ENCODE results near the gene SH2D4B. TPM values are rescaled to one million over a fixed set of nuclear protein-coding genes. Genes with fewer than 3 reads are reported as not detected.
"Not testable (repeated sequence)": the region's sequence is repeated elsewhere in the genome, so short reads cannot be mapped to it uniquely, and the experiment has no call there.

The SH2D4B gene
- total RNA-seq, 1 donor from 2014 or later: not detected

DNA sequence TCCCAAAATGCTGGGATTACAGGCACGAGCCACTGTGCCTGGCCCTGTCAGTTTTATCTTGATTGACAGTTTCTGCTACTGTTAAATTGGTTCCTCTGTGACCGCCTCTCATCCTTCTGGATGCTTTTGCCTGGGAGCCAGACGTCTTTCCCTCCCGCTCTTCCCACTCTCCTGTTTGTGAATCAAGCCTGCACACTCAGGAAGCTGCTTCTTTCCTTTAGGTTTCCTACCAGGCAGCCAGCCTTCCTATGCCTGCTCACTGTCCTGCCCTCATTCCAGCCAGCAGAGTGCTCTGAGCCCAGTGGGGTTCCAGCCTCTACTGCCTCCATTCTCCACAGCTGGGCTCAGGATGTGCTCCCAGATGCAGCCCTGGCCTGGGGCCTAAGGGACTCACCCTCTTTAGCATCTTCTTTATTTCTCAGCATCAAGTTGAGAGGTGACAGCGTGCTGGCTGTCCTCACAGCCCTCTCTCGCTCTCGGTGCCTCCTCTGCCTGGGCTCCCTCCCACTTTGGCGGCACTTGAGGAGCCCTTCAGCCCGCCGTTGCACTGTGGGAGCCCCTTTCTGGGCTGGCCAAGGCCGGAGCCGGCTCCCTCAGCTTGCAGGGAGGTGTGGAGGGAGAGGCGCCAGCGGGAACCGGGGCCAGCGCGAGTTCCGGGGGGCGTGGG is 5.1 kb downstream of the SH2D4B start:
- no peak for DNase-seq (ENCODE audit: low read depth, low spot score)

- not testable (repeated sequence) for DNase-seq (ENCODE audit: low read depth, low spot score)
Measured at GRCh38 chr10:80543319-80543672, 5.6 kb downstream of the SH2D4B start.

DNA sequence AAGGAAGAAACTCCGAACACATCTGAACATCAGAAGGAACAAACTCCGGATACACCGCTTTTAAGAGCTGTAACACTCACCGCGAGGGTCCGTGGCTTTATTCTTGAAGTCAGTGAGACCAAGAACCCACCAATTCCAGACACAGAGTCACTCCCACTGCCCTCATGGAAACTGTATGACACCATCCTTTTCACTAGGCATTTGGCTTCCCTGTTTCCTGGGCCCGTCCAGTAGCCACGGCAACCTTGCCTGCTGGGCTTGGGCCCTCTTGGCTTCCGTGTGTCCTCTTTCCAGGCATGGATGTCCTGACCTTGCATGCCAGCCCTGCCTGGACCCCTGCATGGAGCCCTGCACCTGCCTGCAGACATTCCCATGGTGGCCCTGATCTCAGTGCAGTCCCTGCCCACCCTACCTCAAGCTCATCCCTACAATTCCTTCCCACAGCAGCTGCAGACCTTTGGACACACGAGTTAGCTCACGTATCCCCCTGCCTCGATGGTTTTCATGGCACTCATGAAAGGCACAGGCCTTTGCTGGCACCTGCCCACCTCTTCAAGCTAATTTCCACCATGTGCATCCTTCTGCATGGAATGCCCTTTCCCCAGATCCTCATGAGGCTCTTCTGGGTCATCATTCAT is 6.7 kb downstream of the SH2D4B start:
- DNase-seq (ENCODE audit: low read depth, low spot score): no peak

DNA sequence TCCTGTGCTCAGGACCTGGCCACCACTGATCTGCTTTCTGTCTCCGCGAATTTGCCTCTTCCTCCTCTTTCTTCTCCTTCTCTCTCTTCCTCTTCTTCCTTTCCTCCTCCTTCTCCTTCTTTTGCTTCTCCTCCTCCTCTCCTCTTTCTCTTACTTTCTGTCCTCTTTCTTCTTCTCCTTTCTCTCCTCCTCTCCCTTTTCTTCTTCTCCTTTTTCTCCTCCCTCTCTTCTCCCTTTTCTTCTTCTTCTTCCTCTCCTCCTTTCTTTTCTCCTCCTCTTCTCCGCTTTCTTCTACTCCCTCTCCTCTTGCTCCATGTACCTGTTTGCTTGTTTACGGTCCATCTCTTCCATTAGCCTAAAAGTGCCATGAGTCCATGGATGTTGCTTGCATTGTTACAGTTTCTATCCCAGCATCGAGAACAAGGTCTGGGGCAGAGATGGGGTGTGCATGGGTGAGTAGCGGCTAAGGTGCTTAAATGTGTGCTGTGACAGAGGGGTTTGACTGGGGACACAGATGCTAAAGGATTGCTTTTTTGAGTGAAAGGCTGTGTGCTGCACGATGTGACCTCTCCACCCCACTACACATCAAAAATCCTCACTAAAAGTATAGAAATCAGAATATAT is 7.7 kb downstream of the SH2D4B start:
- no peak for DNase-seq (ENCODE audit: low read depth, low spot score)

- DNase-seq (ENCODE audit: low read depth, low spot score): no peak
Measured at GRCh38 chr10:80552151-80552646, 14.5 kb downstream of the SH2D4B start.

- DNase-seq (ENCODE audit: low read depth, low spot score): no peak
Measured at GRCh38 chr10:80553436-80553835, 15.7 kb downstream of the SH2D4B start.

DNA sequence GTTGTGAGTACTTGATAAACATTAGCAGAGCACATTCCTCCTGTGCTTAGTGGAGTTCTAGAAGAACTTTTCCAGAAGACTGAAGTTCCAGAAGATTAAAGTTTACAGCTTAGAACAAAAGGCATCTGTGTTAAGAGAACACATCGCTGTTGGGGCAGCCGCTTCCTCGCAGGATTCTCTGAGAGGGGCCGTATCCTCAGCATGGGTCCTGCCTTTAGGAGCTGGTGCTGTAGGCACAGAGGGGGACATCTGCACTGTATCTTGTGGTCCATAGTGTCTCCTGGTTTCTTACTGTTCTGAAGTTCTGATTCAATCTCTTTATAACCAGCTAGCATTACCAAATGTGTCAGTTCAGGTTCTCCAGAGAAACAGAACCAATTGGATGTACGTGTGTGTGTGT is 16.3 kb downstream of the SH2D4B start:
- no peak for DNase-seq (ENCODE audit: low read depth, low spot score)

DNA sequence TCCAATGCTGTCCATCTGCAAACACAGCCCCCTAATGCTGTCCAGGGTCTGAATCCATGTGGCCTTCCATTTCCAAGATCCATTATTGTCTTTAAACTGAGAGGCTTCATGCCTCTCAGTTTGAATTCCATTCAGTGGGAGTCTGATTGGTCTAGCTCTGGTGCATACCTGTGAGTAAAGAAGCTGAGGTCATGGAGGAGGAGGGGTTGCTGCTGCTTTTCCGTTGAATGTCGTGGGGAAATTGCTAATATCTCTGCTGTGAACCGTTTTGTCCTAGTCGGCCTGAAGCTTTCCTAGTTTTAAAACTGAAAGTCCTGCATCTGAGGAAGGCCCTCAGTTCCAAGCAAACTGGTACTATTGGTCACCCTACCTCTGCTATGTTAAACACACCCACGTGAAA is 17.7 kb downstream of the SH2D4B start:
- DNase-seq (ENCODE audit: low read depth, low spot score): no peak

GRCh38 chr10:80561950-80562349 is 24.2 kb downstream of the SH2D4B start:
- DNase-seq (ENCODE audit: low read depth, low spot score): no peak

DNA sequence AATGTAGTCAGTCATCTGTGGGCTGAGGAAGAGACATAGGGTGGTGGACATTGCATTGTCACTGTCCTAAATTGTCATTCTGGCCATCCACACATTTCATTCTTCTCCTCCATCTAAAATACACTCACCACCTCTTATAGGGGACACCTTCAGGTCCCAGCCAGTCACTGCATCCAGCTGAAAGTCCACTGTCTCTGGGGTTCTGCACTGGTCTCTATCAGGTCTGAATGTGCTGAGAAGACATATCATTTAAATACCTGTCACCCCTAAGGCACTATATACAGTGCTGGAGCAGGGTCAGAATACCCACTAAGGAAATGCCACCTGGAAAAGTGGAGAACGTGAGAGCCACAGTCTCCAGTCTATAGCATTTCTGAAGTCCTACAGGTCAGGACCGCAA is 29.6 kb downstream of the SH2D4B start:
- DNase-seq (ENCODE audit: low read depth, low spot score): no peak

DNA sequence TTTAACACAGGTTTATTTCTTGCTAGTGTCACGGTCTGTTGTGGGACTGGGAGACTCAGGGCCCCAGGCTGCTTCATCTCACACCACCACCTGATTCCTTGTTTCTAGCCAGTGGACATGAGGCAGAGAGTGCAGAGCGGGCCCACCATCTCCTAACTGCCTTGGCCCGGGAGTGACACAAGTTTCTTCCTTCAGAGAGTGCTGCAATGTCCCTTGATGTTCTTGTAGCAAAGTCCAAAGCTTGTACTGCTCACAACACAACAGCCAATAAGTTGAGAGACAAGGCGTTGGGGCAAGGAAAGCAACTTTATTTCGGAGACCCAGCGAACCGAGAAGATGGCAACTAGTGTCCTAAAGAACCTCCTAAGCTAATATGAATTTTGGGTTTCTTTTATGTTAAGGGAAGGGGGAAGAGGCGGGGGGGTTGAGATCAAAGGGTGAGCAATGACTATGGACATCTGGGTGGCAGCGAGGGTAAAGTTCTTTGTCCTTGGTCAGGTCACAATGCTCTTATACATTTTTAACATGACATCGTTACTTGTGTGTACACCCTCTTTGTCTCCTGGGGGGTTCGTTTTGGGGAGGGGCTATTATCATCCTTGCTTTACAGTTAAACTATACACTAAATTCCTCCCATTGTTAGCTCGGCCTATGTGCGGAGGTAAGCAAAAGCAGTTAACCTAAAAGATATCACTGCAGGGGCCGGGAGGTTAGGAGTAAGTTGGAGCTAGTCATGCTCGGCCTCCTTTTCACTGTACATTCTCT is 31.6 kb downstream of the SH2D4B start:
- no peak for DNase-seq (ENCODE audit: low read depth, low spot score)

DNA sequence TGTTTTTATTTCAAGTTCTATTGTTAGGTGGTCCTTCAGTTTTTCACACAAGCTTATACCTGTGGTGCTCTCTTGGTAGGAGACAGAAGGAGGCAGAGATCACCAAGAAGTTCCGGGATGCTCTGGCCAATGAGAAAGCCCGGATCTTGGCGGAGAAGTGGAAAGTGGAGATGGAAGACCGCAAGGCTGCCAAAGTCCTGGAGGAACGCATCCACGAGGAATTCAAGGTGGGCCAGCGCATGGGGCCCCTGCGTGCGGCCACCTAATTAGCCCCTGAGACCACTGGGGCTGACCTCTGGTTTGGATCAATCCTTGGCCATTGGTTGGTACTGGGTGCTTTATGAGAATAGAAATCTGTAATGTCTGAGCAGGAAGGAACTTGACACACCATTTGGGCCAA is 33.6 kb downstream of the SH2D4B start:
- no peak for DNase-seq (ENCODE audit: low read depth, low spot score)

GRCh38 chr10:80579181-80579763 is 41.6 kb downstream of the SH2D4B start:
- DNase-seq (ENCODE audit: low read depth, low spot score): no peak

DNA sequence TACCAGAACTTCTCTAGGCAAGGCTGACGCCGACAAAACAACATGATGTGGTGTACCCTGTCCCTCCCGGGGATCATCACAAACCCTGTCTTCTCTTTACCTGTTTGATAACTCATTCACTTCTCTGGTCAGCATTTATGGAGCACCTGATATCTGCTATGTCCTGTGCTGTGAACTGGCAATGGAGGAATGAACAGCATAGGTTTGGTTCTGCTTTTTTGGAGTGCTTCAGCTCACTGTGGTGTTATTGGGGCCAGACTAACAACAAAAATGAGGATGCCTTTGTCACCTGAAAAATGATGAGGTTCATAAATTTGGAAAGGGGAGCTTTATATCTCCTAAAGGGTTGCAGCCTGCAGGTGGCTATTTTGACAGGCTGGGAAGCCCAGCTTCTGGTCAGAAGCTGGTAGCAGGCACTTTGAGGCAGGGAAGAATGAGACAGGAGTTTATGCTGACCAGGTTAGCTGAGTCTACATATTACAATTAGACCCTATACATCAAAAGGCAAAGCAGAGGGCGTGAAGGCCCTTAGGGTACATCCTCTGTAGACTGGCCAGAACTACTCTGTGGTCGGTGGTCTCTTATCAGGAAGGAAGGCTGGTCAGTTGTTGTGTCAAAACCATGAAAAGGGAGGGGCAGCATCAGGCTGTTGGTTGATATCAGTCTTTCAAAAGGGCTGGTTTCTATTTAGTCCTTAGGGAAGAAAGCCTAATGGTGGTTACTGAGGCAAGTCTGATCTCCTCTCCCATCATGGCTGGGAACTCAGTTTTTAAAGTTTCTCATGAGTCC is 42.3 kb downstream of the SH2D4B start:
- no peak for DNase-seq (ENCODE audit: low read depth, low spot score)

- DNase-seq (ENCODE audit: low read depth, low spot score): no peak
Measured at GRCh38 chr10:80580638-80581468, 43.2 kb downstream of the SH2D4B start.

GRCh38 chr10:80581469-80581835 is 43.8 kb downstream of the SH2D4B start:
- DNase-seq (ENCODE audit: low read depth, low spot score): no peak

- no peak for DNase-seq (ENCODE audit: low read depth, low spot score)
Measured at GRCh38 chr10:80582286-80582960, 44.7 kb downstream of the SH2D4B start.

DNA sequence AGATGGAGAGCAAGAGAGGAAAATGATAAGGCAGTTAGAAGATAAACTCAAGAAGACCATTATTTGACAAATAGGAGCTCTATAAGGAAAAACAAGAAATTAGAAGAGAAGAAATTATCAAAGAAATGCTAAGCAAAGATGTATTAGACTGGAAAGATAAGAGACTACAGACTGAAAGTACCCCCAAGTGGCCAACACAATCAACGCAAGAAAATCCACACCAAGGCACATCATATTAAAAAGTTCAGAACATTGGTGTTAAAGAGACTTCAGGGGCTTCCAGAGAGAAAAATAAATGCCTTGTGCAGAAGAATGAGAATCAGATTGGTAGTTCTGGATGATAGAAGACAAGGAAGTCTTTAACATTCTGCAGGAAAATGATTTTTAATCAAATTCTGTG is 46.0 kb downstream of the SH2D4B start:
- no peak for DNase-seq (ENCODE audit: low read depth, low spot score)

DNA sequence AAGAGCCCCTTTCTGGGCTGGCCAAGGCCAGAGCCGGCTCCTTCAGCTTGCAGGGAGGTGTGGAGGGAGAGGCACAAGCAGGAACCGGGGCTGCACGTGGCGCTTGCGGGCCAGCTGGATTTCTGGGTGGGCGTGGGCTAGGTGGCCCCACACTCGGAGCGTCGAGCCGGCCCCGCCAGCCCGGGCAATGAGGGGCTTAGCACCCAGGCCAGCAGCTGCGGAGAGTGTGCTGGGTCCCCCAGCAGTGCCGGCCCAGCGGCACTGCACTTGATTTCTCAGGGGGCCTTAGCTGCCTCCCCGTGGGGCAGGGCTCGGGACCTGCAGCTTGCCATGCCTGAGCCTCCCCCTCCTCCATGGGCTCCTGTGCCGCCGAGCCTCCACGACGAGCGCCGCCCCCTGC is 48.1 kb downstream of the SH2D4B start:
- DNase-seq (ENCODE audit: low read depth, low spot score): no peak

GRCh38 chr10:80588546-80588945 is 50.8 kb downstream of the SH2D4B start:
- no peak for DNase-seq (ENCODE audit: low read depth, low spot score)
